ENCODE measurements around the gene PRM1. TPM values are rescaled to one million over a fixed set of nuclear protein-coding genes. Genes with fewer than 3 reads are reported as not detected.

PRM1 gene
- total RNA-seq, 1 experiment from 2014 or later, result not detected

DNA sequence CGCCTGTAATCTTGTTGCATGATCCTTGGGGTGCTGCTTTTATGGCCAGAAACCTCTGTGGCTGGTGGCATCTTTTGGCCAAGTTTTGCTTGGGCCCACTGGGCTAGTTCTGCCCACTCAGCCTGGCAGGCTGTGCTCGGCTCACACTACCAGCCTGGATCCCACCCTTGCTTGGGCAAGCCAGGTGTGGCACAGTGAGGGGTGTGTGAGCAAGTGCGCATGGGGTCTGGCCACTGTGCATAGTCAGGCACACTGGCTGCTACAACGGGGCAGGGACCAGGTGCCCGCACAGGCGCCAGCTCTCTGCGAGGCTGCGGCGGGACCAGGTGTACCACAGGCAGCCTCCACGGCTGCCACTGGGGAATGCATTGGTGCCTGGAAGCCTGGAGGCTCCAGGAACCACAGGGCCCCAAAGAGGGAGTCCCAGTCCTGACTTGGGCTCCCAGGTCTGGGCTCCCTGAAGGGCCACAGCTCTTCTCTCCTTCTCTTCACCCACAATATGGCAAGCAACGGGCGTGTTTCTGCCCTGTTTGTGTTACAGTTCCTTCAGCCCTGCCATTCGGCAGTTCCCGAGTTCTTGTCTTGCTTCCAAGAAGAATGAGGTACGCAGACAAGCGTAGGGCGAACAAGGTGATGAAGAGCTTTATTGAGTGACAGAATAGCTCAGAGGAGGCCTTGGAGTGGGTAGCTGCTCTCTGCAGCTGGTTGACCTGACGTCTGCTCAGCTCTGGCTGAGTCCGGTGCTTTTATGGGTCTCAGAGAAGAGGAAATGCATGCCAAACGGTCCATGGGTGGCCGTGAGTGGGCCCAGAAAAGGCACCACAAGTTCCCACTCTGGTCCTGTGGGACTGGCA, 26.7 kb upstream of the PRM1 start:
- H3K4me2 ChIP-seq (ENCODE audit: insufficient read depth, insufficient read length, low read length), result no peak overlapping the region
- no peak overlapping the region for H4K91ac ChIP-seq (ENCODE audit: insufficient read length, low read depth, low read length)
- Mint-ChIP-seq H3K4me3 (no peak overlapping the region), H3K27me3 (ENCODE audit: low read depth) (no peaks in the 10 kb centered on the region; the same call in 1 of the 2 replicates), H3K4me1 (peaks cover 15 to 18% of the 10 kb centered on the region in 2 experiments), H3K27ac (no peak overlapping the region), H3K9me3 (no peaks in the 10 kb centered on the region; a peak in 1 of 5 replicates), H3K36me3 (ENCODE audit: insufficient read depth in 1 of 3, low read depth in 3 of 3) (peaks cover 0 to 1% (median 0%) of the 10 kb centered on the region in 3 experiments; a peak in 1 of 7 replicates)
- H3K56ac ChIP-seq (ENCODE audit: insufficient read length, low read depth, low read length), result no peak overlapping the region
- H2BK15ac ChIP-seq (ENCODE audit: low read depth, low read length), result no peak overlapping the region
- no peak overlapping the region for H3K18ac ChIP-seq (ENCODE audit: insufficient read length, low read depth, low read length)
- H2BK5ac ChIP-seq (ENCODE audit: insufficient read length, low read length), result no peak overlapping the region
- no peak overlapping the region for H3K23ac ChIP-seq (ENCODE audit: insufficient read length, low read depth, low read length)
- no peaks in the 10 kb centered on the region for H3K9me3 ChIP-seq (ENCODE audit: control insufficient read depth, low read depth, low read length)
- H3K79me1 ChIP-seq (ENCODE audit: insufficient read depth, low read depth, low read length, poor library complexity, severe bottlenecking), result no peaks in the 10 kb centered on the region
- no peak overlapping the region for H3K4ac ChIP-seq (ENCODE audit: low read depth, low read length)
- H3K9ac ChIP-seq (ENCODE audit: extremely low read depth, insufficient read length, low read length), result no peak overlapping the region
- no peaks in the 10 kb centered on the region for H3K27me3 ChIP-seq (ENCODE audit: insufficient read depth, low read length)
- H3T11ph ChIP-seq (ENCODE audit: low read length), result no peak overlapping the region
- TF ChIP-seq, protein P1, sequence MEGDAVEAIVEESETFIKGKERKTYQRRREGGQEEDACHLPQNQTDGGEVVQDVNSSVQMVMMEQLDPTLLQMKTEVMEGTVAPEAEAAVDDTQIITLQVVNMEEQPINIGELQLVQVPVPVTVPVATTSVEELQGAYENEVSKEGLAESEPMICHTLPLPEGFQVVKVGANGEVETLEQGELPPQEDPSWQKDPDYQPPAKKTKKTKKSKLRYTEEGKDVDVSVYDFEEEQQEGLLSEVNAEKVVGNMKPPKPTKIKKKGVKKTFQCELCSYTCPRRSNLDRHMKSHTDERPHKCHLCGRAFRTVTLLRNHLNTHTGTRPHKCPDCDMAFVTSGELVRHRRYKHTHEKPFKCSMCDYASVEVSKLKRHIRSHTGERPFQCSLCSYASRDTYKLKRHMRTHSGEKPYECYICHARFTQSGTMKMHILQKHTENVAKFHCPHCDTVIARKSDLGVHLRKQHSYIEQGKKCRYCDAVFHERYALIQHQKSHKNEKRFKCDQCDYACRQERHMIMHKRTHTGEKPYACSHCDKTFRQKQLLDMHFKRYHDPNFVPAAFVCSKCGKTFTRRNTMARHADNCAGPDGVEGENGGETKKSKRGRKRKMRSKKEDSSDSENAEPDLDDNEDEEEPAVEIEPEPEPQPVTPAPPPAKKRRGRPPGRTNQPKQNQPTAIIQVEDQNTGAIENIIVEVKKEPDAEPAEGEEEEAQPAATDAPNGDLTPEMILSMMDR (conservative IDR thresholded peaks at IDR 0.05), result no peak
- no peak overlapping the region for H3K14ac ChIP-seq (ENCODE audit: insufficient read depth, low read length)
- no peak overlapping the region for H3K27ac ChIP-seq (ENCODE audit: insufficient read length, low read depth, low read length)
- no peak overlapping the region for H2AFZ ChIP-seq (ENCODE audit: low read length)
- H4K8ac ChIP-seq (replicated peaks; ENCODE audit: insufficient read length, low read depth, low read length), result no peak overlapping the region
- no peaks in the 10 kb centered on the region for H3K23me2 ChIP-seq (ENCODE audit: insufficient read length, low read depth, low read length, poor library complexity, severe bottlenecking)
- no peaks in the 10 kb centered on the region; the same call in 1 of the 2 replicates for H3K4me1 ChIP-seq (ENCODE audit: insufficient read depth, low read length)
- H4K5ac ChIP-seq (ENCODE audit: insufficient read length, low read depth, low read length), result no peak overlapping the region
- no peak overlapping the region for H2BK12ac ChIP-seq (ENCODE audit: insufficient read length, low read depth, low read length)
- DNase-seq, result no peak
- H3K79me2 ChIP-seq (ENCODE audit: insufficient read depth, low read length), result 0 out of 2 replicates have a peak, but pooled peaks cover 2% of the 10 kb centered on the region
- WGBS (ENCODE audit: extremely low coverage, insufficient read length, low lambda C conversion rate), result no CpG with 5 or more reads among the region's 21 CpGs
- no peaks in the 10 kb centered on the region for H4K20me1 ChIP-seq (ENCODE audit: control insufficient read depth, insufficient read depth, insufficient read length)
- H2BK20ac ChIP-seq (ENCODE audit: low read depth, low read length, poor library complexity, severe bottlenecking), result no peak overlapping the region
- H2AK5ac ChIP-seq (ENCODE audit: insufficient read length, low read length), result no peak overlapping the region
- H2BK120ac ChIP-seq (ENCODE audit: low read depth, low read length, poor library complexity, severe bottlenecking), result no peak overlapping the region

Data from H9 (cell line).